AG04449 (cell line): ENCODE data around the gene SMCR8.
"Not testable (repeated sequence)": the region's sequence is repeated elsewhere in the genome, so short reads cannot be mapped to it uniquely, and the experiment has no call there.

Experiments used
- CTCF ChIA-PET: fragments of 350-600 bp; formaldehyde crosslinking; extraction: SDS; loops from one replicate; lab custom pipeline; 2021; ENCODE audit warnings: antibody characterized with exemption; lab: Yijun Ruan, JAX
- POLR2A ChIA-PET: fragments of 400-600, 350-600 bp; formaldehyde crosslinking; extraction: SDS; loops from one replicate; lab custom pipeline; 2020; ENCODE audit warnings: antibody characterized with exemption, inconsistent platforms; lab: Yijun Ruan, JAX
- DNase-seq: peaks from one replicate; pipeline ENCODE4 v3.0.0-alpha.2; 2010; ENCODE audit warnings: low read depth, low spot score
- H3K4me3 ChIP-seq: 2 replicates; pipeline ENCODE4 v1.5.1; 2011; ENCODE audit warnings: low read depth, mild to moderate bottlenecking, control low read depth, low read length
- CTCF ChIP-seq: IDR thresholded peaks from one replicate; pipeline ENCODE4 v1.5.1; 2011; ENCODE audit warnings: mild to moderate bottlenecking, moderate library complexity, low read length, control low read depth, inconsistent platforms; ENCODE audit not compliant: insufficient read depth; ENCODE audit errors: missing control alignments

The SMCR8 gene

GRCh38 chr17:18300725-18301480 lies 14.2 kb upstream of the SMCR8 start:
- POLR2A ChIA-PET, result interaction anchor here (1.1 kb wide), 1 partner anchor 13 kb away, joined by 3 read pairs; no protein-coding TSS in a partner anchor
- DNase-seq, result no peak
- CTCF ChIA-PET, result no interaction called here
- H3K4me3 ChIP-seq, result no peak overlapping the region
- no peak for TF ChIP-seq CTCF

DNA sequence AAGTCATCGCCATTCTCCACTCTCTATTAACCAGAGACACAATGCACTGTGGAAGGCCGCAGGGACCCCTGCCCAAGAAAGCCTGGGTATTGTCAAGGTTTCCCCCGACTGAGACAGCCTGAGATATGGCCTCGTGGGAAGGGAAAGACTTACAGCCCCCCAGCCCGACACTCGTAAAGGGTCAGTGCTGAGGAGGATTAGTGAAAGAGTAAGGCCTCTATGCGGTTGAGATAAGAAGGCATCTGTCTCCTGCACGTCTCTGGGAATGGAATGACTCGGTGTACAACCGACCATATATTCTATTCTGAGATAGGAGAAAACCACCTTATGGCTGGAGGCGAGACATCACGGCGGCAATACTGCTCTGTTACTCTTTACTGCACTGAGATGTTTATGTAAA lies 11.9 kb upstream of the SMCR8 start:
- CTCF ChIA-PET, DNase-seq, POLR2A ChIA-PET, H3K4me3 ChIP-seq: not testable (repeated sequence)

GRCh38 chr17:18309202-18309601 lies 5.9 kb upstream of the SMCR8 start:
- CTCF ChIA-PET, result no interaction called here
- no peak overlapping the region for H3K4me3 ChIP-seq
- POLR2A ChIA-PET, result no interaction called here

DNA sequence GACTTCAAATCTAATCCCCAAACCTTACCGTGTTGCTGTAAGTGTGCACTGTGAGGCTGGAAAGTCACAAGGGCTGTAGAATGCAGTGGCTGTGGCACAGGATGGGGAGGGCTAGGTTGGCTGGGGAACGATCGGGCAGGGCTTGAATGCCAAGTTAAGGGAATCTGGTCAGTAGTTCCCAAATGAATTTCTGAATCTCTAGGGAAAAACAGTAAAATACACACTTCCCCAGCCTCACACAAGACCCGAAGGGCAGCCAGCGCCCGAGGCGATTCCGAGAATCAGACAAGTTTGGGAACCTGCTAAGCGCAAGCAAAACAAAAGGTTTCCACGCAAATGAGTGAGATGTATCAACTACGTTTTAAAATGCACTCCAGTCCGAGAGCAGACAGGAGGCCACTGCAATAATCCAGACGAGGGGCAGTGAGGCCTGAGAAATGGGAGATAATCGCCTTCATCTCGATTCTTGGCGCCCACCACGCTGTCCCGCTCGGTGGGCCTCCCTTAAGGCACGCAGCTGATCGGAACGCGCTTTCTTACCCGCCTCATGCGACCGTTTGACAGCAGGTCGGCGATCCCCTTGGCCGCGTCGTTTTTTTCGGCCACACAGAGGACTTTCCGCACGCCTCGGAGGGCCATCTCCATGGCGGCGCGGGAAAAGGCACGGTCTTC lies 898 bp upstream of the SMCR8 start:
- CTCF ChIA-PET, result no interaction called here
- DNase-seq, result no peak
- no peak for TF ChIP-seq CTCF
- POLR2A ChIA-PET, result interaction anchor here (0.7 to 0.9 kb wide), 2 partner anchors 13 to 26 kb away, joined by 3 to 4 read pairs; no protein-coding TSS in a partner anchor
- peak overlapping the region; percentile 96 for H3K4me3 ChIP-seq

More at GRCh38 chr17:18309202-18309601, 5.9 kb upstream of the SMCR8 start:
- TF ChIP-seq CTCF, result no peak
- no peak for DNase-seq

GRCh38 chr17:18315562-18315922 lies 449 bp downstream of the SMCR8 start:
- POLR2A ChIA-PET, result no interaction called here

DNA sequence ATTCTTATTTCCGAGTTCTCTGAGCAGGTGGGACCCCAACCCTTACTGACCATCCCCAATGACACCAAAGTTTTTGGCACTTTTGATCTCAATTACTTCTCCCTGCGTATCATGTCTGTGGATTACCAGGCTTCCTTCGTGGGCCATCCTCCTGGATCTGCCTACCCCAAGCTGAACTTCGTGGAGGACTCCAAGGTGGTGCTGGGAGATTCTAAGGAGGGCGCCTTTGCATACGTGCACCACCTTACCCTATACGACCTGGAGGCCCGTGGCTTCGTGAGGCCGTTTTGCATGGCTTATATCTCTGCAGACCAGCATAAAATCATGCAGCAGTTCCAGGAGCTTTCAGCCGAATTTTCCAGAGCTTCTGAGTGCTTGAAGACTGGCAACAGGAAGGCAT lies 868 bp downstream of the SMCR8 start:
- H3K4me3 ChIP-seq, result peak overlapping the region; percentile 96
- no peak for DNase-seq
- ChIA-PET POLR2A (no interaction called here), CTCF (no interaction called here)
- no peak for TF ChIP-seq CTCF

More at GRCh38 chr17:18315562-18315922, 449 bp downstream of the SMCR8 start:
- TF ChIP-seq CTCF, result no peak
- no peak for DNase-seq
- peak overlapping the region; percentile 96 for H3K4me3 ChIP-seq
- CTCF ChIA-PET, result no interaction called here
